ENCODE data around the gene CFAP61. TPM values are rescaled to one million over a fixed set of nuclear protein-coding genes. Genes with fewer than 3 reads are reported as not detected.

Gene CFAP61
- total and polyA plus RNA-seq, 12 donors: 0.53 to 3.6 (median 1.1) TPM; not detected in 3

GRCh38 chr20:20395903-20396568 is 343.7 kb downstream of the CFAP61 start:
- no peaks in the 10 kb centered on the region for H3K4me1 ChIP-seq (replicated peaks in 1 of 2)
- intact Hi-C loops (cut with DNase I): no loop called here
- no peaks in the 10 kb centered on the region for H3K9me3 ChIP-seq (replicated peaks in 1 of 3)
- no peak overlapping the region for H3K4me3 ChIP-seq
- H3K36me3 ChIP-seq (replicated peaks in 1 of 2): no peaks in the 10 kb centered on the region
- TF ChIP-seq POLR2A (IDR thresholded peaks at IDR 0.05): no peak
- no peak for TF ChIP-seq CTCF (IDR thresholded peaks at IDR 0.05)
- no peak overlapping the region for H3K27ac ChIP-seq
- 90 to 96% (median 95%) methylated on average over 14 to 29 of the region's 29 CpGs for WGBS, 4 donors
- no peaks in the 10 kb centered on the region for H3K27me3 ChIP-seq
- DNase-seq: no peak

GRCh38 chr20:20396794-20397193 is 344.5 kb downstream of the CFAP61 start:
- no peak for DNase-seq
- intact Hi-C loops (cut with DNase I): no loop called here
- WGBS, 4 donors: 91 to 98% (median 96%) methylated on average over 3 of the region's 3 CpGs
- Histone ChIP-seq H3K4me1 (replicated peaks in 1 of 2) (no peaks in the 10 kb centered on the region), H3K4me3 (no peak overlapping the region), H3K36me3 (replicated peaks in 1 of 2) (no peaks in the 10 kb centered on the region), H3K9me3 (replicated peaks in 1 of 3) (no peaks in the 10 kb centered on the region), H3K27me3 (no peaks in the 10 kb centered on the region), H3K27ac (no peak overlapping the region)
- TF ChIP-seq POLR2A (IDR thresholded peaks at IDR 0.05) (no peak), CTCF (IDR thresholded peaks at IDR 0.05) (no peak)

DNA sequence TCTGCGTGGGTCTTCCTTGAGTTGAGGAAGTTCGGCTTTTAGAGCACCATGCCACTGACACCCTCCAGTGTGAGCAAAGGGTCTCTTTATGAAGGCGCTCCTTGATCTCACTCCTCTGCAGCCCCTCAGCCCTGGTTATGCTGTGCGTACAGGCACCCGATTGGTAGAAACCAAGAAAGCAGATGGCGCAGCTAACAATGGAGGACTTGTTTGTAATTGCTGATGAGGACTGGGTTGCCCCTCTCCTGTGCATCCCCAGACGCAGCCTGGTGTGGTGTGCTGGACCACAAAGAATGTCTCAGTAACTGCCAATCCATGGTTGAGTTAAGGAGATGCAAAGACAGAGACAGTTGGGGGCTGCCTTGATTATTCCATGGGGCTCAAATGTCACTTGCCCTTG is 345.8 kb downstream of the CFAP61 start:
- no peaks in the 10 kb centered on the region for H3K4me1 ChIP-seq (replicated peaks in 1 of 2)
- H3K9me3 ChIP-seq (replicated peaks in 1 of 3): no peaks in the 10 kb centered on the region
- no peak for TF ChIP-seq CTCF (IDR thresholded peaks at IDR 0.05)
- no peak for TF ChIP-seq POLR2A (IDR thresholded peaks at IDR 0.05)
- no peaks in the 10 kb centered on the region for H3K27me3 ChIP-seq
- WGBS, 4 donors: 95 to 99% (median 97%) methylated on average over 7 of the region's 7 CpGs
- no peak overlapping the region for H3K4me3 ChIP-seq
- intact Hi-C loops (cut with DNase I): no loop called here
- H3K27ac ChIP-seq: no peak overlapping the region
- DNase-seq: no peak
- H3K36me3 ChIP-seq (replicated peaks in 1 of 2): no peaks in the 10 kb centered on the region

GRCh38 chr20:20399531-20400500 is 347.5 kb downstream of the CFAP61 start:
- Histone ChIP-seq H3K36me3 (replicated peaks in 1 of 2) (no peaks in the 10 kb centered on the region), H3K27me3 (no peaks in the 10 kb centered on the region), H3K4me3 (no peak overlapping the region), H3K9me3 (replicated peaks in 1 of 3) (no peaks in the 10 kb centered on the region), H3K27ac (no peak overlapping the region), H3K4me1 (replicated peaks in 1 of 2) (no peaks in the 10 kb centered on the region)
- no peak for DNase-seq
- intact Hi-C loops (cut with DNase I): no loop called here
- TF ChIP-seq POLR2A (IDR thresholded peaks at IDR 0.05) (no peak), CTCF (IDR thresholded peaks at IDR 0.05) (no peak)
- whole genome bisulfite sequencing, 4 donors: 87 to 93% (median 91%) methylated on average over 13 of the region's 13 CpGs

Data from adrenal gland (tissue), 12 donors.